ENCODE measurements around the gene CAVIN1.
"Not testable (repeated sequence)": the region's sequence is repeated elsewhere in the genome, so short reads cannot be mapped to it uniquely, and the experiment has no call there.

The CAVIN1 gene

DNA sequence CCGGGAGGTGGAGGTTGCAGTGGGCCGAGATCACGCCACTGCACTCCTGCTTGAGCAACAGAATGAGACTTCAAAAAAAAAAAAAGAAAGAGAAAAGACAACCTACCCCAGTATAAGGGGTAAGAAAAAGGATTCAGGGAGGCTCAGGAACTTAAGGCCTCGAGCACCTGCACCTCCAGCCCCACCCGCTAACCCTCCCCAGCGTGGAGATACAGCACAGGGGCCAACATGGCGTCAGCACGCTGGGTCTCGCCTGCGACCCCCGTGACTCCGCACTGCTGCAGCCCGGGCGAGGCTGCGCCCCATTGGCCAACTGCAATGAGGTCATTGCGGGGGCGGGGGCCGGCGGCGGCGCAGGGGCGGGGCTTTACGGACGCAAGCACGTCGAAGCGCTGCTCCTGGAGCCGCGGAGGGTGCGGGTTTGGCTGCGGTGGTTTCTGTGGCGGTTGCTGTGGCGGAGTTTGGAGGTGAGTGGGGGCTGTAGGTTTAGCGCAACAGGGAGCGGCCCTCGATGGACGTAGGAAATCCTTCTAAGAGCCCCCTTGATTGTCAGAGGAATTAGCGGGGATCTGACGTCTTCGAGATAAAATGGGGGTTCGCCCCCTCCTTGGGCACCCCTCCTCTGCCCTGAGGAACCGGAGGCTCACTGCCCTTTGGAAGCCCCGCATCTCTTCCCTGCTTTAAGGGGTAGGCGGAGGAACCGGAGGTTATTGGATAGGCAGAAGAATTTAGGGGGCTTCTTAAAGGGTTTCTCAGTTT, 35.6 kb upstream of the CAVIN1 start, which contains the start of gene ATP6V0A1:
Gene ATP6V0A1 (plus strand): TSS at position 382 of the 759 bp plus-strand sequence. CDS start 2,017 bp downstream, outside the sequence.
- no peak for TF ChIP-seq ZFX (IDR thresholded peaks at IDR 0.05; ENCODE audit: borderline replicate concordance)
- TF ChIP-seq, protein P1, sequence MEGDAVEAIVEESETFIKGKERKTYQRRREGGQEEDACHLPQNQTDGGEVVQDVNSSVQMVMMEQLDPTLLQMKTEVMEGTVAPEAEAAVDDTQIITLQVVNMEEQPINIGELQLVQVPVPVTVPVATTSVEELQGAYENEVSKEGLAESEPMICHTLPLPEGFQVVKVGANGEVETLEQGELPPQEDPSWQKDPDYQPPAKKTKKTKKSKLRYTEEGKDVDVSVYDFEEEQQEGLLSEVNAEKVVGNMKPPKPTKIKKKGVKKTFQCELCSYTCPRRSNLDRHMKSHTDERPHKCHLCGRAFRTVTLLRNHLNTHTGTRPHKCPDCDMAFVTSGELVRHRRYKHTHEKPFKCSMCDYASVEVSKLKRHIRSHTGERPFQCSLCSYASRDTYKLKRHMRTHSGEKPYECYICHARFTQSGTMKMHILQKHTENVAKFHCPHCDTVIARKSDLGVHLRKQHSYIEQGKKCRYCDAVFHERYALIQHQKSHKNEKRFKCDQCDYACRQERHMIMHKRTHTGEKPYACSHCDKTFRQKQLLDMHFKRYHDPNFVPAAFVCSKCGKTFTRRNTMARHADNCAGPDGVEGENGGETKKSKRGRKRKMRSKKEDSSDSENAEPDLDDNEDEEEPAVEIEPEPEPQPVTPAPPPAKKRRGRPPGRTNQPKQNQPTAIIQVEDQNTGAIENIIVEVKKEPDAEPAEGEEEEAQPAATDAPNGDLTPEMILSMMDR (IDR thresholded peaks at IDR 0.05), result no peak

DNA sequence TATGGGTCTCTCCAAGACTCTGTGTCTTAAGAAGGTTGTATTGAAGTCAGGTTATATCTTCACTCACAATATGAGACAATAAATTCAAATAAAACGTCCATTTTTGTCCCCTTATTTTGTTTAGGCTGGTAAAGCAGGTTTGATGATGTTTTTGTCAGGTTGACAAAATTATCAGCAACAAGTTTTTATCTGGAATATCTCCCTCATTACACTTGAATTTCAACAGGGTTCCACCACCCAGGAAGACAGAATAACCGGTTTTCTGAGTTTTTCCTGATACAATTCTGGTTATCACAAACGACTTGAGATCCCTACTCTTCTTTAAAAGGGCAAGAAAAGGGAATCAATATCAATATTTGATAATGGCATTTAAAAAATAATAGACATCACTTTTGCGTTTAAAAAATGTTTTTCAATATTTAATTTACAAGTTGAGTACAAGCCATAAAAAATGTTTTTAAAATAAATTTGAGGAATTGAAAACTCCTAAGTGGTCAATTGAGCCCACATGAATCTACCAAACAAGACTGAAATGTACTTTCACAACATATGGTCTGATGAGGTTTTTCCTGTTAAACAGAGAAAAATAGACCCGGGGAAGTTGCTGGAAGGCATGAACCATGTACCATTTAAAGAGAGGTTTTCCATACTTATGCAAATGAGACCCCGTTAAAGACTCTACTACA, 34.2 kb upstream of the CAVIN1 start:
- H3K27ac ChIP-seq, result no peak overlapping the region
- no peak for TF ChIP-seq ZFX (IDR thresholded peaks at IDR 0.05; ENCODE audit: borderline replicate concordance)
- TF ChIP-seq, protein P1 (IDR thresholded peaks at IDR 0.05), result no peak

More for the DNA sequence above, 35.6 kb upstream of the CAVIN1 start, which contains the start of gene ATP6V0A1:
- peak within 1 kb of the TSS; percentile 78 for H3K27ac ChIP-seq

GRCh38 chr17:42456223-42457106, 33.4 kb upstream of the CAVIN1 start:
- TF ChIP-seq, protein P1 (IDR thresholded peaks at IDR 0.05), result no peak
- no peak for TF ChIP-seq ZFX (IDR thresholded peaks at IDR 0.05; ENCODE audit: borderline replicate concordance)
- no peak overlapping the region for H3K27ac ChIP-seq

GRCh38 chr17:42454987-42455386, 31.9 kb upstream of the CAVIN1 start:
- not testable (repeated sequence) for H3K27ac ChIP-seq

DNA sequence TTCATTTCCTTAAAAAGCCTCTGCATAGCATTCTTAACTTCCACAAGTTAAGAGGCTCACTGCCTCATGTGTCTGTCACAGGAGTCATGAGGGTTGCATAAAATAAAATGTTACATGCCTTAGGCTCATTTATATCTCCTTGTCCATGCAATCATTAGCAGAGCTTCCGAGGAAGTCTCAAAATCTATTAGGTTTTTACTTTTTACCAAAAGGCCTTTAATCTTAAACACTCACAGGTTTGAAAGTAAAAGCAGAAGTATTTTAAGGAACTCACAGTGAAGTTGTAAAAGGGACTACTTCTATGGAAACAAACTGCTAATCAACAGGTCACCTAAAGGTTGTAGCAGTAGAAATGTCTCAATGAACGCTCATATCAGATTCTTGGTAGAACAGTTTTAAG, 30.4 kb upstream of the CAVIN1 start:
- no peak for TF ChIP-seq ZFX (IDR thresholded peaks at IDR 0.05; ENCODE audit: borderline replicate concordance)
- TF ChIP-seq, protein P1 (IDR thresholded peaks at IDR 0.05), result no peak
- no peak overlapping the region for H3K27ac ChIP-seq

DNA sequence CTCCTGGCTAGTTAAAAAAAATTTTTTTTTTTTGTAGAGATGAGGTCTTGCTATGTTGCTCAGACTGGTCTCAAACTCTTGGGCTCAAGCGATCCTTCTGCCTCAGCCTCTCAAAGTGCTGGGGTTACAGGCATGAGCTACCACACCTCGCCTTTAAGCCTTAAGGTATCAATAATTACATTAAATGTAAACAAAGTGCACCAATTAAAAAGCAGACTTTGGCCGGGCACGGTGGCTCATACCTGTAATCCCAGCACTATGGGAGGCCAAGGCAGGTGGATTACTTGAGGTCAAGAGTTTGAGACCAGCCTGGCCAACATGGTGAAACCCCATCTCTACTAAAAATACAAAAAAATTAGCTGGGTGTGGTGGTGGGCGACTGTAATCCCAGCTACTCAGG, 28.2 kb upstream of the CAVIN1 start:
- not testable (repeated sequence) for H3K27ac ChIP-seq

DNA sequence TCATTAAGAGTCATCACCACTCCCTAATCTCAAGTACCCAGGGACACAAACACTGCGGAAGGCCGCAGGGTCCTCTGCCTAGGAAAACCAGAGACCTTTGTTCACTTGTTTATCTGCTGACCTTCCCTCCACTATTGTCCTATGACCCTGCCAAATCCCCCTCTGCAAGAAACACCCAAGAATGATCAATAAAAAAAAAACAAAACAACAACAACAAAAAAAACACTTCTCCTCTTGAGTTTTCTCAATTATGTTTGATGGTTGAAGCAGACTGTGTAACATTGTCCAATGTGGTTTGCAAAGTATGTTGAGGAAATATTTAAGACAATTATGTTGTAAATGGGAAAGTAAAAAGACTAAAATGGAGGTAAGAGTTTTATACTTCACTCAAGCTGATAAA, 26.8 kb upstream of the CAVIN1 start:
- H3K27ac ChIP-seq, result not testable (repeated sequence)

DNA sequence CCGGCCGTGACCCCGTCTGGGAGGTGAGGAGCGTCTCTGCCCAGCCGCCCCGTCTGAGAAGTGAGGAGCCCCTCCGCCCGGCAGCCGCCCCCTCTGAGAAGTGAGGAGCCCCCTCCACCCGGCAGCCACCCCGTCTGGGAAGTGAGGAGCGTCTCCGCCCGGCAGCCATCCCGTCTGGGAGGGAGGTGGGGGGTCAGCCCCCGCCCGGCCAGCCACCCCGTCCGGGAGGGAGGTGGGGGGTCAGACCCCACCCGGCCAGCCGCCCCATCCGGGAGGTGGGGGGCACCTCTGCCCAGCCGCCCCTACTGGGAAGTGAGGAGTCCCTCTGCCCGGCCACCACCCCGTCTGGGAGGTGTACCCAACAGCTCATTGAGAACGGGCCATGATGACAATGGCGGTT, 26.1 kb upstream of the CAVIN1 start:
- not testable (repeated sequence) for H3K27ac ChIP-seq

GRCh38 chr17:42442196-42442565, 19.1 kb upstream of the CAVIN1 start:
- no peak for TF ChIP-seq ZFX (IDR thresholded peaks at IDR 0.05; ENCODE audit: borderline replicate concordance)
- TF ChIP-seq, protein P1 (IDR thresholded peaks at IDR 0.05), result no peak
- H3K27ac ChIP-seq, result no peak overlapping the region

All from 22Rv1 (cell line).